HEK293 (cell line): ENCODE measurements around the gene PMM1.

ENCODE experiments used
- CTCF ChIA-PET: fragments of 350-600 bp; formaldehyde crosslinking; extraction: SDS; loops from one replicate; lab custom pipeline; 2021; ENCODE audit warnings: antibody characterized with exemption; lab: Yijun Ruan, JAX
- POLR2A ChIA-PET: fragments of 300-600 bp; formaldehyde crosslinking; extraction: SDS; loops from one replicate; lab custom pipeline; 2020; ENCODE audit warnings: antibody characterized with exemption, inconsistent platforms; lab: Yijun Ruan, JAX
- H3K27ac ChIP-seq: fragments of 200-500 bp; sonication (Bioruptor generic); 2 replicates; pipeline ENCODE4 v1.5.1; 2014; ENCODE audit warnings: low read depth, low read length, control low read depth, inconsistent platforms; ENCODE audit errors: extremely low read depth
- H3K36me3 ChIP-seq, 2 experiments: fragments of 200-500 bp in 1 of 2; sonication (Bioruptor generic) in 1 of 2; 1 replicate in 1 of 2; 2 replicates in 1 of 2; pipeline ENCODE4 v1.5.1; 2014 to 2017; ENCODE audit warnings: inconsistent platforms in 2 of 2, low read length in 2 of 2; ENCODE audit not compliant: control insufficient read depth in 2 of 2, insufficient read depth in 1 of 2
- H3K4me1 ChIP-seq: fragments of 200-500 bp; sonication (Bioruptor generic); 2 replicates; pipeline ENCODE4 v1.5.1; 2014; ENCODE audit warnings: mild to moderate bottlenecking, low read length, inconsistent platforms; ENCODE audit not compliant: control insufficient read depth, insufficient read depth
- H3K4me3 ChIP-seq: 2 replicates; pipeline ENCODE4 v1.5.1; 2011; ENCODE audit warnings: low read depth, mild to moderate bottlenecking, control low read depth, low read length, moderate library complexity
- H3K9me3 ChIP-seq: fragments of 200-500 bp; sonication (Bioruptor generic); 2 replicates; pipeline ENCODE4 v1.5.1; 2014; ENCODE audit warnings: low read depth, low read length, inconsistent platforms; ENCODE audit not compliant: control insufficient read depth, insufficient read depth
- BCL6B ChIP-seq: fragments of 450-650 bp; formaldehyde crosslinking; IDR thresholded peaks from 2 replicates; pipeline ENCODE4 v1.5.1; 2017; ENCODE audit warnings: missing biosample characterization, missing genetic modification characterization
- EGR2 ChIP-seq: fragments of 450-650 bp; formaldehyde crosslinking; IDR thresholded peaks from 2 replicates; pipeline ENCODE4 v1.5.1; 2016; ENCODE audit warnings: low read depth, missing biosample characterization, missing genetic modification characterization
- GLI4 ChIP-seq: fragments of 450-650 bp; formaldehyde crosslinking; IDR thresholded peaks from 2 replicates; pipeline ENCODE4 v1.5.1; 2016; ENCODE audit warnings: missing biosample characterization, missing genetic modification characterization
- IKZF3 ChIP-seq: fragments of 450-650 bp; IDR thresholded peaks from 2 replicates; pipeline ENCODE4 v1.5.0; 2018; ENCODE audit warnings: missing biosample characterization, mild to moderate bottlenecking, missing genetic modification characterization, moderate library complexity
- KLF16 ChIP-seq: fragments of 450-650 bp; formaldehyde crosslinking; IDR thresholded peaks from 2 replicates; pipeline ENCODE4 v1.5.1; 2017; ENCODE audit warnings: missing biosample characterization, missing genetic modification characterization
- KLF17 ChIP-seq: fragments of 450-650 bp; formaldehyde crosslinking; IDR thresholded peaks from 2 replicates; pipeline ENCODE4 v1.5.1; 2016; ENCODE audit warnings: missing biosample characterization, missing genetic modification characterization
- KLF9 ChIP-seq: fragments of 450-650 bp; formaldehyde crosslinking; IDR thresholded peaks from 2 replicates; pipeline ENCODE4 v1.5.1; 2016; ENCODE audit warnings: missing biosample characterization, missing genetic modification characterization, low read depth
- MZF1 ChIP-seq: fragments of 450-650 bp; formaldehyde crosslinking; IDR thresholded peaks from 2 replicates; pipeline ENCODE4 v1.5.1; 2017; ENCODE audit warnings: missing biosample characterization, missing genetic modification characterization, borderline replicate concordance
- ZBTB1 ChIP-seq: fragments of 450-650 bp; formaldehyde crosslinking; IDR thresholded peaks from 2 replicates; pipeline ENCODE4 v1.5.1; 2016; ENCODE audit warnings: missing biosample characterization, missing genetic modification characterization
- ZBTB17 ChIP-seq: fragments of 450-650 bp; formaldehyde crosslinking; IDR thresholded peaks from 2 replicates; pipeline ENCODE4 v1.5.1; 2016; ENCODE audit warnings: missing biosample characterization, missing genetic modification characterization
- ZBTB7A ChIP-seq: fragments of 450-650 bp; formaldehyde crosslinking; IDR thresholded peaks from 2 replicates; pipeline ENCODE4 v1.5.1; 2016; ENCODE audit warnings: low read depth, missing biosample characterization, missing genetic modification characterization
- ZFHX2 ChIP-seq: fragments of 450-650 bp; formaldehyde crosslinking; conservative IDR thresholded peaks from 2 replicates; pipeline ENCODE4 v1.5.1; 2016; ENCODE audit warnings: missing biosample characterization, missing genetic modification characterization
- ZFP69B ChIP-seq: fragments of 450-650 bp; formaldehyde crosslinking; IDR thresholded peaks from 2 replicates; pipeline ENCODE4 v1.5.1; 2016; ENCODE audit warnings: missing biosample characterization, missing genetic modification characterization
- ZNF2 ChIP-seq: fragments of 450-650 bp; formaldehyde crosslinking; IDR thresholded peaks from 2 replicates; pipeline ENCODE4 v1.5.1; 2016; ENCODE audit warnings: missing biosample characterization, missing genetic modification characterization
- ZNF202 ChIP-seq: fragments of 450-650 bp; formaldehyde crosslinking; IDR thresholded peaks from 2 replicates; pipeline ENCODE4 v1.5.1; 2016; ENCODE audit warnings: missing biosample characterization, missing genetic modification characterization, borderline replicate concordance
- ZNF354C ChIP-seq: fragments of 450-650 bp; formaldehyde crosslinking; IDR thresholded peaks from 2 replicates; pipeline ENCODE4 v1.5.1; 2016; ENCODE audit warnings: missing biosample characterization, missing genetic modification characterization, low read depth, borderline replicate concordance
- ZNF366 ChIP-seq: fragments of 450-650 bp; formaldehyde crosslinking; conservative IDR thresholded peaks from 2 replicates; pipeline ENCODE4 v1.5.1; 2016; ENCODE audit warnings: missing biosample characterization, missing genetic modification characterization
- ZNF391 ChIP-seq: fragments of 450-650 bp; formaldehyde crosslinking; IDR thresholded peaks from 2 replicates; pipeline ENCODE4 v1.5.1; 2016; ENCODE audit warnings: low read depth, missing biosample characterization, missing genetic modification characterization, borderline replicate concordance
- ZNF544 ChIP-seq: fragments of 450-650 bp; formaldehyde crosslinking; IDR thresholded peaks from 2 replicates; pipeline ENCODE4 v1.5.0; 2017; ENCODE audit warnings: missing biosample characterization, missing genetic modification characterization
- ZNF580 ChIP-seq: fragments of 450-650 bp; formaldehyde crosslinking; IDR thresholded peaks from 2 replicates; pipeline ENCODE4 v1.5.1; 2016; ENCODE audit warnings: missing biosample characterization, missing genetic modification characterization
- ZNF596 ChIP-seq: fragments of 450-650 bp; IDR thresholded peaks from 2 replicates; pipeline ENCODE4 v1.5.0; 2018; ENCODE audit warnings: missing biosample characterization, mild to moderate bottlenecking, missing genetic modification characterization, moderate library complexity
- ZNF677 ChIP-seq: fragments of 450-650 bp; IDR thresholded peaks from 2 replicates; pipeline ENCODE4 v1.5.0; 2018; ENCODE audit warnings: missing biosample characterization, mild to moderate bottlenecking, missing genetic modification characterization, moderate library complexity
- ZNF707 ChIP-seq: fragments of 450-650 bp; formaldehyde crosslinking; IDR thresholded peaks from 2 replicates; pipeline ENCODE4 v1.5.1; 2016; ENCODE audit warnings: missing biosample characterization, missing genetic modification characterization
- ZNF837 ChIP-seq: fragments of 450-650 bp; formaldehyde crosslinking; IDR thresholded peaks from 2 replicates; pipeline ENCODE4 v1.5.1; 2016; ENCODE audit warnings: missing biosample characterization, missing genetic modification characterization

The PMM1 gene

GRCh38 chr22:41550952-41551491, 38.6 kb downstream of the PMM1 start (continued):
- TF ChIP-seq BCL6B (tag by site-specific recombination) (no peak), GLI4 (no peak), ZNF354C (tag by site-specific recombination) (no peak), ZNF544 (tag by site-specific recombination) (no peak), ZNF677 (no peak), KLF9 (tag by site-specific recombination) (no peak)

- no peak overlapping the region for H3K27ac ChIP-seq
- ChIA-PET CTCF (interaction anchor here (0.7 to 1.2 kb wide), 2 partner anchors 24 to 31 kb away, joined by 3 to 5 read pairs; no protein-coding TSS in a partner anchor), POLR2A (interaction anchor here (0.6 to 1.6 kb wide), 2 partner anchors 41 to 43 kb away, joined by 4 read pairs; partner anchors contain the start of gene PMM1)
- no peak overlapping the region for H3K4me3 ChIP-seq
- no peaks in the 10 kb centered on the region for H3K9me3 ChIP-seq
- no peak for TF ChIP-seq ZNF202 (tag by site-specific recombination)
- H3K36me3 ChIP-seq, result no peaks in the 10 kb centered on the region
- peaks cover 6% of the 10 kb centered on the region for H3K4me1 ChIP-seq
Measured at GRCh38 chr22:41548830-41549211, 40.8 kb downstream of the PMM1 start.

GRCh38 chr22:41544671-41545476, 44.8 kb downstream of the PMM1 start:
- Histone ChIP-seq H3K27ac (no peak overlapping the region), H3K36me3 (peaks cover 0 to 26% of the 10 kb centered on the region in 2 experiments; a peak in 2 of 3 replicates), H3K9me3 (no peaks in the 10 kb centered on the region), H3K4me3 (peak overlapping the region; percentile 13), H3K4me1 (peaks cover 8% of the 10 kb centered on the region)
- 0 out of 2 replicates have a peak, but pooled peaks have one; percentile 73 for TF ChIP-seq ZNF391 (tag by site-specific recombination)
- peak; percentile 73 for TF ChIP-seq ZNF366
- no peak for TF ChIP-seq GLI4
- peak; percentile 77 for TF ChIP-seq ZBTB17 (tag by site-specific recombination)
- TF ChIP-seq ZBTB7A, result no peak
- TF ChIP-seq ZNF707 (tag by site-specific recombination), result no peak
- TF ChIP-seq IKZF3 (tag by site-specific recombination), result peak; percentile 11; the same call in 1 of the 2 replicates
- ChIA-PET CTCF (interaction anchor here (0.6 to 1.8 kb wide), 4 partner anchors 10 to 522 kb away, joined by 3 to 15 read pairs (median 4); partner anchors contain the start of gene CSDC2), POLR2A (interaction anchor here (1.3 to 1.9 kb wide), 4 partner anchors 15 to 164 kb away, joined by 5 to 22 read pairs (median 10); partner anchors contain the start of genes CSDC2, DESI1, PMM1 and TEF)

GRCh38 chr22:41543854-41544670, 45.6 kb downstream of the PMM1 start, which contains the start of gene POLR3H:
POLR3H (minus strand) TSS chr22:41544470; CDS start chr22:41544101, 369 bp downstream.
- POLR2A ChIA-PET, result interaction anchor here (0.7 to 1.9 kb wide), 8 partner anchors 10 to 163 kb away, joined by 3 to 22 read pairs (median 4); partner anchors contain the start of genes CSDC2, DESI1, PMM1 and TEF
- TF ChIP-seq KLF16 (tag by site-specific recombination) (peak; percentile 31; the same call in 1 of the 2 replicates), ZBTB1 (peak; percentile 89; the same call in 1 of the 2 replicates), ZNF837 (no peak), EGR2 (peak; percentile 88), MZF1 (tag by site-specific recombination) (0 out of 2 replicates have a peak, but pooled peaks have one; percentile 42), ZFHX2 (tag by site-specific recombination) (peak; percentile 91), KLF17 (tag by site-specific recombination) (peak; percentile 22; the same call in 1 of the 2 replicates), KLF9 (tag by site-specific recombination) (peak; percentile 80), ZFP69B (tag by site-specific recombination) (peak; percentile 93), ZNF580 (tag by site-specific recombination) (peak; percentile 37; the same call in 1 of the 2 replicates), ZNF596 (tag by site-specific recombination) (0 out of 2 replicates have a peak, but pooled peaks have one; percentile 26), ZNF2 (tag by site-specific recombination) (peak; percentile 34; the same call in 1 of the 2 replicates)

More at GRCh38 chr22:41543854-41544670, 45.6 kb downstream of the PMM1 start, which contains the start of gene POLR3H:
- CTCF ChIA-PET, result interaction anchor here (0.5 to 2.2 kb wide), 25 partner anchors 8 to 521 kb away, joined by 3 to 16 read pairs (median 5); partner anchors contain the start of genes CSDC2 and PMM1
- H3K36me3 ChIP-seq, result peaks cover 0 to 34% of the 10 kb centered on the region in 2 experiments; a peak in 2 of 3 replicates
- no peaks in the 10 kb centered on the region for H3K9me3 ChIP-seq
- H3K4me1 ChIP-seq, result peaks cover 8% of the 10 kb centered on the region
- peak within 1 kb of the TSS; percentile 93 for H3K27ac ChIP-seq
- peak within 1 kb of the TSS; percentile 72 for H3K4me3 ChIP-seq
